Measurements from ENCODE around the gene C1GALT1.
"Not testable (repeated sequence)": the region's sequence is repeated elsewhere in the genome, so short reads cannot be mapped to it uniquely, and the experiment has no call there.

Gene C1GALT1

DNA sequence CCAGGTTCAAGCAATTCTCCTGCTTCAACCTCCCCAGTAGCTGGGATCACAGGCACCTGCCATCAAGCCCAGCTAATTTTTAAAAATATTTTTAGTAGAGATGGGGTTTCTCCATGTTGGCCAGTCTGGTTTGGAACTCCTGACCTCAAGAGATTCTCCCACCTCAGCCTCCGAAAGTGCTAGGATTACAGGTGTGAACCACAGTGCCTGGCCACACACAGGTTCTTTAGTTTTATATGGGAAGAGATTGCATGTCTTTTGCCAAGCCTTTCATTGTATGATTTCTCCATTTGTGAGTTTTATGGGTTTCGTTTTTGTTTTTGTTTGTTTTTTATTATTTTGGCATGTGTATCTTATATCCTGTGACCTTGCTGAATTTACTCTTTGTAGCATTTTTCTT, 40.9 kb downstream of the C1GALT1 start:
- Mint-ChIP-seq H3K4me3 (no peak overlapping the region), H3K36me3 (ENCODE audit: low read depth) (peaks cover 59% of the 10 kb centered on the region), H3K9me3 (no peaks in the 10 kb centered on the region), H3K4me1 (ENCODE audit: low read depth) (peaks cover 46% of the 10 kb centered on the region), H3K27me3 (no peaks in the 10 kb centered on the region), H3K27ac (peak overlapping the region; percentile 67)
- DNase-seq, result no peak

- Mint-ChIP-seq H3K9me3 (peaks cover 12% of the 10 kb centered on the region), H3K36me3 (ENCODE audit: low read depth) (peaks cover 69% of the 10 kb centered on the region), H3K4me3 (no peak overlapping the region), H3K27ac (no peak overlapping the region), H3K4me1 (ENCODE audit: low read depth) (peaks cover 44% of the 10 kb centered on the region), H3K27me3 (no peaks in the 10 kb centered on the region)
- no peak for DNase-seq
Measured at GRCh38 chr7:7226407-7226806, 44.1 kb downstream of the C1GALT1 start.

DNA sequence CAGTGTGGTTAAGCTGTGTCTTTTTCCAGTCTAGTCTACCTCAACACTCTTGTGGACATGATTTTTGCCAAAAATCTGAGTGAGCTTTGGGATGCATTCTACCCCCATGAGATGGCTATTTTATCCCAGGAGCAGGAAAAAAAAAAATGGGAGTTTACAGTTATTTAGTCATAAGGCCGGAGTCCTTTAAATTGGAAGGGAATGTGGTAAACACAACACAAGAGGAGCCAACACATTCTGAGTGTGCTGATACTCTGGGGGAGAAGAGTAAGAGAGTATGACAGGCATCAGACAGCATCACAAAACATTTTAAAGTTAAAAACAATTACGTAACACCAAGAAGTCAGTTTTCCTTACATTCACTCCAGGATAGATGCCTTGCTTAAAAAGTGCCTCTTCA, 46.1 kb downstream of the C1GALT1 start:
- Mint-ChIP-seq H3K36me3 (ENCODE audit: low read depth) (peaks cover 71% of the 10 kb centered on the region), H3K27me3 (no peaks in the 10 kb centered on the region), H3K9me3 (peaks cover 14% of the 10 kb centered on the region), H3K27ac (no peak overlapping the region), H3K4me3 (no peak overlapping the region), H3K4me1 (ENCODE audit: low read depth) (peaks cover 43% of the 10 kb centered on the region)
- DNase-seq, result no peak

DNA sequence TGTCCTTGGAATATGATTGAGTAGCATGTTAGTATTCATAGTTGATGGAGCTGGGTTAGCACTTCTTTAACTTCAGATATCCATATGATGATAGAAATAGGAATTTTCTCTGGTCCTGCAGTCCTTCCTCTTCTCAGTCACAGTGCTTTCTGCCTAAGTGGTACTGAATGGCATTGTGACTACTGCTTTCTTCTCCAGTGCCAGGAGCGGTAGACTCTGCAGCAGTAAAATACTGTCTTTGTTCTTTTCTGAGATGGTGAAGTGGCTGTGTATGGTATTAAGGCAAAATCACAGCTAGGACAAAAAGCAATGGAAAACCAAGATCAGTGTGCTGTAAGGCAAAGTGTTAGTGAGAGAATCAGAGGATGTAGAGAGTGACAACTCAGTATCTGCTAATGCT, 46.6 kb downstream of the C1GALT1 start:
- Mint-ChIP-seq H3K4me3 (no peak overlapping the region), H3K4me1 (ENCODE audit: low read depth) (peaks cover 40% of the 10 kb centered on the region), H3K27ac (no peak overlapping the region), H3K36me3 (ENCODE audit: low read depth) (peaks cover 71% of the 10 kb centered on the region), H3K27me3 (no peaks in the 10 kb centered on the region), H3K9me3 (peaks cover 14% of the 10 kb centered on the region)
- no peak for DNase-seq

GRCh38 chr7:7231000-7231399, 48.7 kb downstream of the C1GALT1 start:
- H3K4me3 Mint-ChIP-seq, result no peak overlapping the region
- H3K27me3 Mint-ChIP-seq, result no peaks in the 10 kb centered on the region
- peaks cover 30% of the 10 kb centered on the region for H3K4me1 Mint-ChIP-seq (ENCODE audit: low read depth)
- H3K27ac Mint-ChIP-seq, result no peak overlapping the region
- DNase-seq, result no peak
- peaks cover 76% of the 10 kb centered on the region for H3K36me3 Mint-ChIP-seq (ENCODE audit: low read depth)
- peaks cover 14% of the 10 kb centered on the region for H3K9me3 Mint-ChIP-seq

DNA sequence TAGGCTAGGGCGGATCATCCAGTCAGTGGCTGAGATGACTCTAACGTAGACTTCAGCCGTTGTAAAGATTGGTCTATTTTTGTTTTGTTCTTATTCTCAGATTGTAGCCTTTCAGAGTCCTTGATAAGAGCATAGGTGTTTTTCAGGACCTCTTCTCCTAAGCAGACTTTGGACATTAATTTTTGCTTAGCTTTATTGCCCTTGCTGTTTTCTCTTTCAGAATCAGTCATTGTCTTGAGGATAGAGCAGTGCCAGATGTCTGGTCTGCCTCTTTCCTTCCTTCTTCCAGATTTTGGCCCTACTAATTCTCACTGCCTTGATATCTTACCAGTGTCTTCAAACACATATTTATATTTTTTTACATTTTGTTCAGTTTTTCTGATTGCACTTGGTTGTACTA, 49.5 kb downstream of the C1GALT1 start:
- H3K4me3 Mint-ChIP-seq, result no peak overlapping the region
- no peaks in the 10 kb centered on the region for H3K27me3 Mint-ChIP-seq
- peaks cover 34% of the 10 kb centered on the region for H3K4me1 Mint-ChIP-seq (ENCODE audit: low read depth)
- H3K27ac Mint-ChIP-seq, result no peak overlapping the region
- H3K36me3 Mint-ChIP-seq (ENCODE audit: low read depth), result peaks cover 74% of the 10 kb centered on the region
- peaks cover 14% of the 10 kb centered on the region for H3K9me3 Mint-ChIP-seq
- DNase-seq, result no peak

- H3K4me1 Mint-ChIP-seq (ENCODE audit: low read depth), result peaks cover 41% of the 10 kb centered on the region
- H3K27me3 Mint-ChIP-seq, result no peaks in the 10 kb centered on the region
- DNase-seq, result no peak
- peaks cover 83% of the 10 kb centered on the region for H3K36me3 Mint-ChIP-seq (ENCODE audit: low read depth)
- no peak overlapping the region for H3K4me3 Mint-ChIP-seq
- H3K27ac Mint-ChIP-seq, result no peak overlapping the region
- peaks cover 8% of the 10 kb centered on the region for H3K9me3 Mint-ChIP-seq
Measured at GRCh38 chr7:7235347-7235746, 53.0 kb downstream of the C1GALT1 start.

DNA sequence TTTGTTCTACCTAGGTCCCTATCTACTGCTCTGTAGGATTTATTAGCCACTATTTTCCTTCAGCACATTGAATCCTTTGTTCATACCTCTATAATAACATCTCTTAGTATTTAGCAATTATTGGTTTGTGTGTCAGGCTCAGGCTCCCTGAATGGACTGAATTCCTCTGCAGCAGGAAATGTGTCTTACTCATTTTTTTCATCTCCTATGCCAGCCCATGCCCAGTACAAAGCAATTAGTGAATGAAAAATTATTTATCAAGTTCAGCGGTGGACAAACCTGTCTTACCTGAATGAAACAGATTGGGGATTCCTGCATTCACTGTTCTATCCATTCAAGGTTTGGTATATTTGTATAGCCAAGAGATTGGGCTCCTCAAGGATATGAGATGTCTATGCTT, 53.7 kb downstream of the C1GALT1 start:
- H3K27ac Mint-ChIP-seq, result no peak overlapping the region
- H3K9me3 Mint-ChIP-seq, result peaks cover 6% of the 10 kb centered on the region
- DNase-seq, result no peak
- peaks cover 42% of the 10 kb centered on the region for H3K4me1 Mint-ChIP-seq (ENCODE audit: low read depth)
- no peak overlapping the region for H3K4me3 Mint-ChIP-seq
- no peaks in the 10 kb centered on the region for H3K27me3 Mint-ChIP-seq
- H3K36me3 Mint-ChIP-seq (ENCODE audit: low read depth), result peaks cover 82% of the 10 kb centered on the region

- Mint-ChIP-seq H3K4me3 (no peak overlapping the region), H3K9me3 (no peaks in the 10 kb centered on the region), H3K27ac (no peak overlapping the region), H3K4me1 (ENCODE audit: low read depth) (peaks cover 32% of the 10 kb centered on the region), H3K36me3 (ENCODE audit: low read depth) (peaks cover 78% of the 10 kb centered on the region), H3K27me3 (no peaks in the 10 kb centered on the region)
- no peak for DNase-seq
Measured at GRCh38 chr7:7237201-7237977, 55.0 kb downstream of the C1GALT1 start.

- H3K4me3 Mint-ChIP-seq, result no peak overlapping the region
- H3K27ac Mint-ChIP-seq, result no peak overlapping the region
- DNase-seq, result no peak
- H3K36me3 Mint-ChIP-seq (ENCODE audit: low read depth), result peaks cover 83% of the 10 kb centered on the region
- H3K9me3 Mint-ChIP-seq, result no peaks in the 10 kb centered on the region
- no peaks in the 10 kb centered on the region for H3K27me3 Mint-ChIP-seq
- peaks cover 32% of the 10 kb centered on the region for H3K4me1 Mint-ChIP-seq (ENCODE audit: low read depth)
Measured at GRCh38 chr7:7237978-7238267, 55.6 kb downstream of the C1GALT1 start.

DNA sequence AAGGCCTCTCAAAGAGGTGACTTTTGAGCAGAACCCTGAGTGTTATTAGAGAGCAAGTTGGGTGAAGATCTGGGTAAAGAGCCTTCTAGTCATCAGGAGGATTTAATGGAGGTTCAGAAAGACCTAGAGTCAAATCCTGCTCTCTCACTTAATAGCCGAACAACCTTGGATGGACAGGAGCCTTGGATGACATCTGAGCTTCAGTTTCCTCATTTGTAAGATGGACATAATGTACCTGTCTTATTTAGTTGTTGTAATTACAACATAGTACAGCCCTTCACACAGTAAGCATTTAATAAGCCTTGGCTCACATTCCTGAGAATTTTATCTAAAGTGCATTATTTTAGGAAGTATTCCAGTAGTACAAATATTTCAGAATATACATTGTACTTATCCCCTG, 57.0 kb downstream of the C1GALT1 start:
- Mint-ChIP-seq H3K27ac (no peak overlapping the region), H3K9me3 (no peaks in the 10 kb centered on the region), H3K36me3 (ENCODE audit: low read depth) (peaks cover 85% of the 10 kb centered on the region), H3K27me3 (no peaks in the 10 kb centered on the region), H3K4me1 (ENCODE audit: low read depth) (peaks cover 29% of the 10 kb centered on the region), H3K4me3 (no peak overlapping the region)
- no peak for DNase-seq

DNA sequence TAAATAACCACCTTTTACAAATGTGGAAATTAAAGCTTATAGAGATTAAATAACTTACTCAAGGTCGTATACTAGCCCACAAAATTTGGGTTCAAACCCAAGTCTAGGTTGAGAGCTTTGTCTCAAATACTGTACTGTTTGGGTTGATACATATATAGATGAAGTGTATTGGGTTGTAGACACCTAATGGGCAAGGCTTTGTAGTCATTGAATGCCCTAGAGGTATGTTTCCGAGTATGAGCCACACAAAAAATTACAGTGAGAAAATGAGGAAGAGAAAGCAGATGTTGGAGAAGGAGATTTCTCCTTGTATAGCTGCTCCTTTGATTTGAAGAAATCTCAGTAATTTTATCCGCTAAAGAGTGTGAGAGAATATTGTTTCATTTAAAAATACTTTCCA, 60.6 kb downstream of the C1GALT1 start:
- H3K9me3 Mint-ChIP-seq, result no peaks in the 10 kb centered on the region
- no peak overlapping the region for H3K27ac Mint-ChIP-seq
- peaks cover 34% of the 10 kb centered on the region for H3K4me1 Mint-ChIP-seq (ENCODE audit: low read depth)
- peaks cover 79% of the 10 kb centered on the region for H3K36me3 Mint-ChIP-seq (ENCODE audit: low read depth)
- H3K4me3 Mint-ChIP-seq, result no peak overlapping the region
- no peak for DNase-seq
- no peaks in the 10 kb centered on the region for H3K27me3 Mint-ChIP-seq

- H3K4me3 Mint-ChIP-seq, H3K27ac Mint-ChIP-seq, H3K9me3 Mint-ChIP-seq, DNase-seq, H3K27me3 Mint-ChIP-seq: not testable (repeated sequence)
- Mint-ChIP-seq H3K4me1 (ENCODE audit: low read depth) (peaks cover 28% of the 10 kb centered on the region), H3K36me3 (ENCODE audit: low read depth) (peaks cover 60% of the 10 kb centered on the region)
Measured at GRCh38 chr7:7245233-7245632, 62.9 kb downstream of the C1GALT1 start.

GRCh38 chr7:7246223-7246622, 63.9 kb downstream of the C1GALT1 start:
- Mint-ChIP-seq H3K27ac (no peak overlapping the region), H3K4me1 (ENCODE audit: low read depth) (peaks cover 27% of the 10 kb centered on the region), H3K36me3 (ENCODE audit: low read depth) (peaks cover 61% of the 10 kb centered on the region), H3K9me3 (no peaks in the 10 kb centered on the region), H3K4me3 (no peak overlapping the region), H3K27me3 (no peaks in the 10 kb centered on the region)
- no peak for DNase-seq

DNA sequence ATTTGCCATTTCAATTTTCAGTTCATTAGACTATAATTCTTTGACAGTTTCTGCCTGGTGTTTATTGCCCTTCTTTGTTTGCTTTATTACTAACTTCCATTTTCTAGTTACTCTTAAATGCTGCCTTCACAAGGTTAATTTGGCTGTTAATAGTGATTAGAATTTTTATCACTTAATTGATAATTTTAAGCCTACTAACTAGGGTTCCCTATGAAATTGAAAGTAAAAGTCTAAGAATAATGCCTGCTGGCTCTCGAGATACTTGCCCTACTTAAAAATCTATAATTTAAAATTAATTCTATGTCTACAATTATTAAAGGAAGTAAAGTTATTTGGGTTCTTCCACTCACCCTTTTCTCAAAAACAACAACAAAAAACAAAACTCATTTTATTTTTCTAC, 65.3 kb downstream of the C1GALT1 start:
- DNase-seq, result no peak
- Mint-ChIP-seq H3K9me3 (no peaks in the 10 kb centered on the region), H3K4me1 (ENCODE audit: low read depth) (peaks cover 32% of the 10 kb centered on the region), H3K4me3 (peak overlapping the region; percentile 41), H3K36me3 (ENCODE audit: low read depth) (peaks cover 62% of the 10 kb centered on the region), H3K27ac (no peak overlapping the region), H3K27me3 (no peaks in the 10 kb centered on the region)

- Mint-ChIP-seq H3K27me3 (no peaks in the 10 kb centered on the region), H3K36me3 (ENCODE audit: low read depth) (peaks cover 56% of the 10 kb centered on the region), H3K4me3 (no peak overlapping the region), H3K4me1 (ENCODE audit: low read depth) (peaks cover 29% of the 10 kb centered on the region), H3K9me3 (no peaks in the 10 kb centered on the region), H3K27ac (no peak overlapping the region)
- DNase-seq, result no peak
Measured at GRCh38 chr7:7249814-7250213, 67.5 kb downstream of the C1GALT1 start.

Data from activated T-cell treated with anti-CD3 and anti-CD28 coated beads, Interleukin-2, amount 50 U/mL, for 24 hours (primary cell).